Mesothelial cell of epicardium (in vitro differentiated cells): ENCODE measurements around the gene DIDO1. TPM values are rescaled to one million over a fixed set of nuclear protein-coding genes. Genes with fewer than 3 reads are reported as not detected.

Experiments
- DNase-seq, 2 experiments: peaks; one replicate each; pipeline ENCODE4 v3.0.0; 2021; ENCODE audit warnings: low spot score in 2 of 2; ENCODE audit not compliant: unreplicated experiment in 2 of 2
- H3K27ac Mint-ChIP-seq: 2 replicates; pipeline ENCODE4 v1.8.0; 2021; ENCODE audit warnings: mixed read lengths
- H3K27me3 Mint-ChIP-seq: 2 replicates; pipeline ENCODE4 v1.8.0; 2021; ENCODE audit warnings: low read depth, mixed read lengths
- H3K36me3 Mint-ChIP-seq: 2 replicates; pipeline ENCODE4 v1.8.0; 2021; ENCODE audit warnings: mixed read lengths
- H3K4me1 Mint-ChIP-seq: 2 replicates; pipeline ENCODE4 v1.8.0; 2021; ENCODE audit warnings: mixed read lengths
- H3K4me3 Mint-ChIP-seq: 2 replicates; pipeline ENCODE4 v1.8.0; 2021; ENCODE audit warnings: mild to moderate bottlenecking, moderate library complexity, mixed read lengths
- H3K9me3 Mint-ChIP-seq: 2 replicates; pipeline ENCODE4 v1.8.0; 2021; ENCODE audit warnings: mixed read lengths
- total RNA-seq: library from RNA; stranded (reverse); gene quantifications from 3 replicates; pipeline ENCODE4 v1.2.1, GENCODE V29; 2021
- TF ChIP-seq, protein P1 (sequence below): fragments of 200-600 bp; sonication (generic); IDR thresholded peaks from one replicate; pipeline ENCODE4 v1.5.0; 2021; ENCODE audit warnings: antibody characterized with exemption; ENCODE audit not compliant: unreplicated experiment

The DIDO1 gene
- total RNA-seq, 1 donor from 2014 or later, result 73.1 TPM

- H3K4me3 Mint-ChIP-seq, result no peak overlapping the region
- no peaks in the 10 kb centered on the region for H3K9me3 Mint-ChIP-seq
- no peak for DNase-seq
- peaks cover 3% of the 10 kb centered on the region for H3K4me1 Mint-ChIP-seq
- H3K36me3 Mint-ChIP-seq, result no peaks in the 10 kb centered on the region
- TF ChIP-seq, protein P1, sequence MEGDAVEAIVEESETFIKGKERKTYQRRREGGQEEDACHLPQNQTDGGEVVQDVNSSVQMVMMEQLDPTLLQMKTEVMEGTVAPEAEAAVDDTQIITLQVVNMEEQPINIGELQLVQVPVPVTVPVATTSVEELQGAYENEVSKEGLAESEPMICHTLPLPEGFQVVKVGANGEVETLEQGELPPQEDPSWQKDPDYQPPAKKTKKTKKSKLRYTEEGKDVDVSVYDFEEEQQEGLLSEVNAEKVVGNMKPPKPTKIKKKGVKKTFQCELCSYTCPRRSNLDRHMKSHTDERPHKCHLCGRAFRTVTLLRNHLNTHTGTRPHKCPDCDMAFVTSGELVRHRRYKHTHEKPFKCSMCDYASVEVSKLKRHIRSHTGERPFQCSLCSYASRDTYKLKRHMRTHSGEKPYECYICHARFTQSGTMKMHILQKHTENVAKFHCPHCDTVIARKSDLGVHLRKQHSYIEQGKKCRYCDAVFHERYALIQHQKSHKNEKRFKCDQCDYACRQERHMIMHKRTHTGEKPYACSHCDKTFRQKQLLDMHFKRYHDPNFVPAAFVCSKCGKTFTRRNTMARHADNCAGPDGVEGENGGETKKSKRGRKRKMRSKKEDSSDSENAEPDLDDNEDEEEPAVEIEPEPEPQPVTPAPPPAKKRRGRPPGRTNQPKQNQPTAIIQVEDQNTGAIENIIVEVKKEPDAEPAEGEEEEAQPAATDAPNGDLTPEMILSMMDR, result no peak
- H3K27me3 Mint-ChIP-seq, result peaks cover 26% of the 10 kb centered on the region
- H3K27ac Mint-ChIP-seq, result no peak overlapping the region
Measured at GRCh38 chr20:62967628-62968351, 41.5 kb upstream of the DIDO1 start.

DNA sequence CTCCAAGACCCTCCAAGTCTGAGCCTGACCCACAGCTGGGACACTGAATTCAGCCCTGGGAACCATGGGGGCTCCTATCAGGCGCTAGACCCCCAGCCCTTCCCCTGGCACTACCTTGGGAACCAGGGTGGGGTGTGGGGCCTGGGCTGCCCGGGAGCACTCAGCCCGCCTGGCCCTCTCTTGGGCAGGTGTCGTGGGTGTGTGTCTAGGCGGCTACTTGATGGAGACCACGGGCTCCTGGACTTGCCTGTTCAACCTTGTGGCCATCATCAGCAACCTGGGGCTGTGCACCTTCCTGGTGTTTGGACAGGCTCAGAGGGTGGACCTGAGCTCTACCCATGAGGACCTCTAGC is 40.8 kb upstream of the DIDO1 start:
- Mint-ChIP-seq H3K36me3 (no peaks in the 10 kb centered on the region), H3K27ac (no peak overlapping the region), H3K27me3 (peaks cover 19% of the 10 kb centered on the region), H3K9me3 (no peaks in the 10 kb centered on the region), H3K4me1 (peaks cover 1% of the 10 kb centered on the region), H3K4me3 (no peak overlapping the region)
- no peak for DNase-seq
- TF ChIP-seq, protein P1, result no peak

DNA sequence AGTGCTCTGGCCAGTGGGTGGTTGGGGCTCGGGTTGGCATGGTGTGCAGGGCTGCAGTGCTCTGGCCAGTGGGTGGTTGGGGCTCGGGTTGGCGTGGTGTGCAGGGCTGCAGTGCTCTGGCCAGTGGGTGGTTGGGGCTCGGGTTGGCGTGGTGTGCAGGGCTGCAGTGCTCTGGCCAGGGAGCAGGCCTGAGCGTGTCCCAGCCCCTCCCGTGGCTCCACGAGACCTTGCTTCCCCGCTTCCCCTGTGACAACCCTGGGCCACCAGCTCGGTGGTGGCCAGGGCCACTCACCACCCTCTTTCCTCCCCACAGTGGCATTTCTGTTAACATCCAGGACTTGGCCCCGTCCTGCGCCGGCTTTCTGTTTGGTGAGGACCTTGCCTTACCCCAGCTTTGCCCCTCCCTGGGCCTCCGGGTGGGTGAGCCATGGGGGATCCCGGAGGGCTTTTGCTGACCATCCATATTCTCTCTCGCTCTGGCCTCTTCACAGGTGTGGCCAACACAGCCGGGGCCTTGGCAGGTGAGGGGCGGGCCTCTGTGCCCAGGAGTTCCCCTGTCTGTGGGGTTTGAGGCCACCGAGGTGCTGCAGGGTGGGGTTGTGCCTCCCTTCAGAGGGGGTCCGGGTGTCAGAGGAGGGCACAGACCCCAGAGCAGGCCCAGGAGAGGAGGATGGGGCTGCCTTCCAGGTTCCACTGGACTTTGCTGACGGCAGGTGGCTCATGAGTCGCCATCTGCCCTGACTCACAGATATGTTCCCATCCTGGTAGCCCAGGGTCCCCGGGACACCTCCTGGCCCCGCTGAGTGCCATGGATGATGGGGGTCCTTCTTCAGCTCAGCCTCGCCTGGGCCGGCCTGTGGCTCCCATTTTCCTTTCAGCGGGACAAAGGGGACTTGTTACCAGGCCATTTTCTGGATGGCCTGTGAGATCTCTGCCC is 40.2 kb upstream of the DIDO1 start:
- Mint-ChIP-seq H3K9me3 (no peaks in the 10 kb centered on the region), H3K27ac (no peak overlapping the region), H3K4me1 (peaks cover 4% of the 10 kb centered on the region), H3K4me3 (no peak overlapping the region), H3K27me3 (peaks cover 13% of the 10 kb centered on the region), H3K36me3 (no peaks in the 10 kb centered on the region)
- TF ChIP-seq, protein P1, result no peak
- no peak for DNase-seq

- Mint-ChIP-seq H3K27ac (no peak overlapping the region), H3K9me3 (no peaks in the 10 kb centered on the region), H3K36me3 (no peaks in the 10 kb centered on the region), H3K4me1 (peaks cover 4% of the 10 kb centered on the region), H3K4me3 (no peak overlapping the region), H3K27me3 (peaks cover 8% of the 10 kb centered on the region)
- TF ChIP-seq, protein P1, result no peak
- no peak for DNase-seq
Measured at GRCh38 chr20:62965363-62965771, 39.1 kb upstream of the DIDO1 start.

GRCh38 chr20:62964700-62965099 is 38.4 kb upstream of the DIDO1 start:
- no peak for DNase-seq
- no peak overlapping the region for H3K27ac Mint-ChIP-seq
- H3K36me3 Mint-ChIP-seq, result no peaks in the 10 kb centered on the region
- H3K9me3 Mint-ChIP-seq, result no peaks in the 10 kb centered on the region
- H3K4me1 Mint-ChIP-seq, result peaks cover 4% of the 10 kb centered on the region
- H3K4me3 Mint-ChIP-seq, result no peak overlapping the region
- TF ChIP-seq, protein P1, result no peak
- peaks cover 4% of the 10 kb centered on the region for H3K27me3 Mint-ChIP-seq
